ENCODE data around the gene PRTG. TPM values are rescaled to one million over a fixed set of nuclear protein-coding genes. Genes with fewer than 3 reads are reported as not detected.
A peak's percentile ranks its signal among the peaks of the same experiment; 100 is the strongest.

Gene PRTG
- total and polyA plus RNA-seq, 2 donors (not counting 1 experiment from before 2014, with no cell fraction given), result 2.1 to 4.0 TPM

DNA sequence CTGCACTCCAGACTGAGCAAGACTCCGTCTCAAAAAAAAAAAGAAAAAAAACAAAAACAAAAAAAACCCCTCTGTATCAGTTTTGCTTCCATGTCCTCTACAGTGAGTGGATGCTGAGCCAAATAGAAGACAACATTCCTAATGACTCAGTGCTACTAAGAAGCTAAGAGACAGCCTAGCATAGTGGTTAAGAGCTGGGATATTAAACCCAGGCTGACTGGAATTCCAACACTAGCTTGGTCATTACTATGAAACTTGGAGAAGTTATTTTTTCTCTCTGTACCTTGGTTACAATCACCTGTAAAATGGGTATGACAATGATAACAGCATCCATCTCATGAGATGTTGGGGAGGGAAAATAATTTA lies 93.9 kb downstream of the PRTG start:
- TF ChIP-seq, protein P1, sequence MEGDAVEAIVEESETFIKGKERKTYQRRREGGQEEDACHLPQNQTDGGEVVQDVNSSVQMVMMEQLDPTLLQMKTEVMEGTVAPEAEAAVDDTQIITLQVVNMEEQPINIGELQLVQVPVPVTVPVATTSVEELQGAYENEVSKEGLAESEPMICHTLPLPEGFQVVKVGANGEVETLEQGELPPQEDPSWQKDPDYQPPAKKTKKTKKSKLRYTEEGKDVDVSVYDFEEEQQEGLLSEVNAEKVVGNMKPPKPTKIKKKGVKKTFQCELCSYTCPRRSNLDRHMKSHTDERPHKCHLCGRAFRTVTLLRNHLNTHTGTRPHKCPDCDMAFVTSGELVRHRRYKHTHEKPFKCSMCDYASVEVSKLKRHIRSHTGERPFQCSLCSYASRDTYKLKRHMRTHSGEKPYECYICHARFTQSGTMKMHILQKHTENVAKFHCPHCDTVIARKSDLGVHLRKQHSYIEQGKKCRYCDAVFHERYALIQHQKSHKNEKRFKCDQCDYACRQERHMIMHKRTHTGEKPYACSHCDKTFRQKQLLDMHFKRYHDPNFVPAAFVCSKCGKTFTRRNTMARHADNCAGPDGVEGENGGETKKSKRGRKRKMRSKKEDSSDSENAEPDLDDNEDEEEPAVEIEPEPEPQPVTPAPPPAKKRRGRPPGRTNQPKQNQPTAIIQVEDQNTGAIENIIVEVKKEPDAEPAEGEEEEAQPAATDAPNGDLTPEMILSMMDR (conservative IDR thresholded peaks at IDR 0.05 in 1 of 2, IDR thresholded peaks at IDR 0.05 in 1 of 2; ENCODE audit: low read depth in 1 of 2, low read length in 2 of 2), result no peak
- no peak for TF ChIP-seq EZH2 (IDR thresholded peaks at IDR 0.05; ENCODE audit: low read length, missing control alignments)
- peak; percentile 54 to 89 for DNase-seq (ENCODE audit: low read depth in 2 of 2)
- Histone ChIP-seq H3K4me3 (replicated peaks in 1 of 4; ENCODE audit: control extremely low read depth in 1 of 4, insufficient read depth in 1 of 4, low read depth in 3 of 4, low read length in 4 of 4) (no peak overlapping the region), H4K20me1 (ENCODE audit: control insufficient read depth, extremely low read depth, insufficient read depth, low read length) (no peaks in the 10 kb centered on the region), H2AFZ (ENCODE audit: low read length) (no peak overlapping the region), H3K36me3 (ENCODE audit: control insufficient read depth, insufficient read depth, low read length) (no peaks in the 10 kb centered on the region), H3K4me2 (ENCODE audit: extremely low read depth, insufficient read depth, low read length) (no peak overlapping the region), H3K27ac (ENCODE audit: insufficient read depth, low read length) (no peak overlapping the region), H3K4me1 (ENCODE audit: control insufficient read depth, extremely low read depth, insufficient read depth, low read length) (peaks cover 3% of the 10 kb centered on the region), H3K9me3 (ENCODE audit: control insufficient read depth, insufficient read depth, low read depth, low read length) (no peaks in the 10 kb centered on the region), H3K27me3 (ENCODE audit: control insufficient read depth, insufficient read depth, low read length) (no peaks in the 10 kb centered on the region), H3K9ac (ENCODE audit: insufficient read depth, low read length) (no peak overlapping the region), H3K79me2 (ENCODE audit: control insufficient read depth, insufficient read depth, low read length) (no peaks in the 10 kb centered on the region)

DNA sequence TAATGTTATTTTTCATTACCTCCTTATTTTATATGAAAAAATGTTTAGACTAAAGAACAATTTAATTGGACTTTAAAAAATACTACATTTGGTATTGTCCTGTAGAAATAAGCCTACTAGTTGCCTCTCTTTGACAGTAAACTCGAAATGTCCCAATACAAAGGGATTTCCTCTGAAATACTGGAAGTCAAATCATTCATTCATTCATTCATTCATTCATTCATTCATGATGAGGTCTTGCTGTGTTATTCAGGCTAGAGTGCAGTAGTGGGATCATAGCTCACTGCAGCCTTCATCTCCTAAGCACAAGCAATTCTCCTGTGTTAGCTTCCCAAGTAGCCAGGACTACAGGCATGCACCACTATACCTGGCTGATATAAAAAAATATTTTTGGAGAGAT lies 104.2 kb downstream of the PRTG start:
- Histone ChIP-seq H3K27ac (ENCODE audit: insufficient read depth, low read length) (no peak overlapping the region), H3K4me1 (ENCODE audit: control insufficient read depth, extremely low read depth, insufficient read depth, low read length) (no peaks in the 10 kb centered on the region), H2AFZ (ENCODE audit: low read length) (no peak overlapping the region), H3K9ac (ENCODE audit: insufficient read depth, low read length) (no peak overlapping the region), H3K4me3 (replicated peaks in 1 of 4; ENCODE audit: control extremely low read depth in 1 of 4, insufficient read depth in 1 of 4, low read depth in 3 of 4, low read length in 4 of 4) (no peak overlapping the region), H3K36me3 (ENCODE audit: control insufficient read depth, insufficient read depth, low read length) (no peaks in the 10 kb centered on the region), H4K20me1 (ENCODE audit: control insufficient read depth, extremely low read depth, insufficient read depth, low read length) (no peaks in the 10 kb centered on the region), H3K27me3 (ENCODE audit: control insufficient read depth, insufficient read depth, low read length) (no peaks in the 10 kb centered on the region), H3K79me2 (ENCODE audit: control insufficient read depth, insufficient read depth, low read length) (no peaks in the 10 kb centered on the region), H3K4me2 (ENCODE audit: extremely low read depth, insufficient read depth, low read length) (no peak overlapping the region), H3K9me3 (ENCODE audit: control insufficient read depth, insufficient read depth, low read depth, low read length) (no peaks in the 10 kb centered on the region)
- no peak for DNase-seq (ENCODE audit: low read depth in 2 of 2)
- TF ChIP-seq, protein P1 (conservative IDR thresholded peaks at IDR 0.05 in 1 of 2, IDR thresholded peaks at IDR 0.05 in 1 of 2; ENCODE audit: low read depth in 1 of 2, low read length in 2 of 2), result no peak
- TF ChIP-seq EZH2 (IDR thresholded peaks at IDR 0.05; ENCODE audit: low read length, missing control alignments), result no peak

- Histone ChIP-seq H3K27ac (ENCODE audit: insufficient read depth, low read length) (no peak overlapping the region), H3K36me3 (ENCODE audit: control insufficient read depth, insufficient read depth, low read length) (no peaks in the 10 kb centered on the region), H2AFZ (ENCODE audit: low read length) (no peak overlapping the region), H3K4me1 (ENCODE audit: control insufficient read depth, extremely low read depth, insufficient read depth, low read length) (no peaks in the 10 kb centered on the region), H3K4me2 (ENCODE audit: extremely low read depth, insufficient read depth, low read length) (no peak overlapping the region), H3K27me3 (ENCODE audit: control insufficient read depth, insufficient read depth, low read length) (no peaks in the 10 kb centered on the region), H3K9me3 (ENCODE audit: control insufficient read depth, insufficient read depth, low read depth, low read length) (no peaks in the 10 kb centered on the region), H4K20me1 (ENCODE audit: control insufficient read depth, extremely low read depth, insufficient read depth, low read length) (no peaks in the 10 kb centered on the region), H3K79me2 (ENCODE audit: control insufficient read depth, insufficient read depth, low read length) (no peaks in the 10 kb centered on the region), H3K4me3 (replicated peaks in 1 of 4; ENCODE audit: control extremely low read depth in 1 of 4, insufficient read depth in 1 of 4, low read depth in 3 of 4, low read length in 4 of 4) (no peak overlapping the region), H3K9ac (ENCODE audit: insufficient read depth, low read length) (no peak overlapping the region)
- no peak for TF ChIP-seq EZH2 (IDR thresholded peaks at IDR 0.05; ENCODE audit: low read length, missing control alignments)
- TF ChIP-seq, protein P1 (conservative IDR thresholded peaks at IDR 0.05 in 1 of 2, IDR thresholded peaks at IDR 0.05 in 1 of 2; ENCODE audit: low read depth in 1 of 2, low read length in 2 of 2), result no peak
- no peak for DNase-seq (ENCODE audit: low read depth in 2 of 2)
Measured at GRCh38 chr15:55637086-55637485, 105.9 kb downstream of the PRTG start.

All from fibroblast of lung (primary cell).